ENCODE results near the gene TBC1D1. TPM values are rescaled to one million over a fixed set of nuclear protein-coding genes. Genes with fewer than 3 reads are reported as not detected.

Gene TBC1D1
- total and polyA plus RNA-seq, 12 donors: 85.4 to 153 (median 106) TPM

DNA sequence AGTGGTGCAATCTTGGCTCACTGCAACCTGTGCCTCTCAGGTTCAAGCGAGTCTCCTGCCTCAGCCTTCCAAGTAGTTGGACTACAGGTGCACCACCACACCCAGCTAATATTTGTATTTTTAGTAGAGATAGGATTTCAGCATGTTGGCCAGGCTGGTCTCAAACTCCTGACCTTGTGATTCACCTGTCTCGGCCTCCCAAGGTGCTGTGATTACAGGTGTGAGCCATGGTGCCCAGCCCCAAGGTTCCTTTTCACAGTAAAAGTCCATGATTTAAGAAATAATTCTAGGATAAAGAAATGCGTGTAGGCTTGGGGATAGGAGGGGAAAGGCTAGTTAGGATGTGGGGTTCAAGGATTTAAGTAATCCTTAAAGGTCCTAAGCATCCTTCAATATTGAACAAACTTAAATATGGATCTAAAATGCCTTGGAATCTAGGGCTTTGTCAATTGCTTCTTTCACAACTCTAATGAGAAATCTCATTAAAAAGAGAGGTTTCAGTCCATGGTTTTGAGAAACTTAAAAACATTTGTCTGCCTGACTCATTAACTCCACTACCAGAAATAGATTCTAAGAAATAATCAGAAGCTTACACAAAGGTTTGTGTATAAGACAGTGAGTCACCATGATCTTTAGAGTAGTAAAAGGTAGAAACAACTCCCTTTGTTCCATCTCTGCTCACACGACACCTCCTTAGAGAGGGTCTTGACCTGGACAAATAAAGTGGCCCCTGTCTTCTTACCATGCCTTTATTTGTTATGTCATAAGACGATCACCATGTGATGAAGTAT, 272.5 kb downstream of the TBC1D1 start:
- H3K4me1 ChIP-seq: peaks cover 0 to 55% (median 20%) of the 10 kb centered on the region in 9 donors
- H3K9me3 ChIP-seq: peaks cover 0 to 8% (median 0%) of the 10 kb centered on the region in 11 donors
- no peaks in the 10 kb centered on the region for H3K27me3 ChIP-seq
- TF ChIP-seq, protein P1, sequence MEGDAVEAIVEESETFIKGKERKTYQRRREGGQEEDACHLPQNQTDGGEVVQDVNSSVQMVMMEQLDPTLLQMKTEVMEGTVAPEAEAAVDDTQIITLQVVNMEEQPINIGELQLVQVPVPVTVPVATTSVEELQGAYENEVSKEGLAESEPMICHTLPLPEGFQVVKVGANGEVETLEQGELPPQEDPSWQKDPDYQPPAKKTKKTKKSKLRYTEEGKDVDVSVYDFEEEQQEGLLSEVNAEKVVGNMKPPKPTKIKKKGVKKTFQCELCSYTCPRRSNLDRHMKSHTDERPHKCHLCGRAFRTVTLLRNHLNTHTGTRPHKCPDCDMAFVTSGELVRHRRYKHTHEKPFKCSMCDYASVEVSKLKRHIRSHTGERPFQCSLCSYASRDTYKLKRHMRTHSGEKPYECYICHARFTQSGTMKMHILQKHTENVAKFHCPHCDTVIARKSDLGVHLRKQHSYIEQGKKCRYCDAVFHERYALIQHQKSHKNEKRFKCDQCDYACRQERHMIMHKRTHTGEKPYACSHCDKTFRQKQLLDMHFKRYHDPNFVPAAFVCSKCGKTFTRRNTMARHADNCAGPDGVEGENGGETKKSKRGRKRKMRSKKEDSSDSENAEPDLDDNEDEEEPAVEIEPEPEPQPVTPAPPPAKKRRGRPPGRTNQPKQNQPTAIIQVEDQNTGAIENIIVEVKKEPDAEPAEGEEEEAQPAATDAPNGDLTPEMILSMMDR (IDR thresholded peaks at IDR 0.05): no peak
- H3K27ac ChIP-seq: no peak overlapping the region
- 95 to 96% methylated on average over 5 of the region's 5 CpGs for WGBS, 2 donors
- no peak overlapping the region for H3K4me3 ChIP-seq
- intact Hi-C loops (cut with DNase I): no loop called here
- no peaks in the 10 kb centered on the region for H3K36me3 ChIP-seq
- DNase-seq: no peak
- no peak for ATAC-seq

GRCh38 chr4:38164346-38164745, 273.5 kb downstream of the TBC1D1 start:
- ATAC-seq: no peak
- intact Hi-C loops (cut with DNase I): no loop called here
- Histone ChIP-seq H3K9me3 (peaks cover 0 to 8% (median 0%) of the 10 kb centered on the region in 11 donors), H3K4me1 (peaks cover 0 to 55% (median 20%) of the 10 kb centered on the region in 9 donors), H3K4me3 (no peak overlapping the region), H3K36me3 (no peaks in the 10 kb centered on the region), H3K27me3 (no peaks in the 10 kb centered on the region), H3K27ac (no peak overlapping the region)
- 84 to 88% methylated on average over 3 of the region's 3 CpGs for WGBS, 2 donors
- no peak for DNase-seq
- TF ChIP-seq, protein P1 (IDR thresholded peaks at IDR 0.05): no peak

DNA sequence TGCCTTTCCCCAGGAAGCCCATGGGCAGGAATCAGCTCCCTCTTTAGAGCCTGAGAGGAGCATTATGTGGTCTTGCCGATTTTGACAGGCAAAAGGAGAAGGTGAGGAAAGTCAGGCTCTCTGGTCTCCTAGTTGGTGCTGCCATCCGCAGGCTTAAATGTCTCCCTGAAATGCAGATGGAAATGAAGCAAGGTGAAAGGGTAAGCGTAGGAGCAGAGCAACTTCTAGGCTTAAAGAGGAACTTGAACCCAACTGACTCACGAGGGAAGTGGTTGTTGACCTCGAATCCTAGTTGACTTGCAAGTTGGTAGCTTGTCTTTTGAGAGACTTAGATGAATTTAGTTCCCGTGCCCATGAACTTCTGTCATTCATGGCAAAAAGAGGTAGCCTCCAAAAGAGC, 275.2 kb downstream of the TBC1D1 start:
- peaks cover 0 to 47% (median 16%) of the 10 kb centered on the region in 9 donors for H3K4me1 ChIP-seq
- TF ChIP-seq, protein P1 (IDR thresholded peaks at IDR 0.05): no peak
- H3K27me3 ChIP-seq: no peaks in the 10 kb centered on the region
- peaks cover 0 to 8% (median 0%) of the 10 kb centered on the region in 11 donors for H3K9me3 ChIP-seq
- ATAC-seq (peak in 1 of 8 donors; percentile 31), DNase-seq (no peak)
- no peaks in the 10 kb centered on the region for H3K36me3 ChIP-seq
- peak overlapping the region in 2 of 10 donors; percentile 8 to 64 for H3K27ac ChIP-seq
- WGBS, 2 donors: 68 to 70% methylated on average over 6 of the region's 6 CpGs
- intact Hi-C loops (cut with DNase I): loop anchor here in 1 of 10 donors (5.0 kb wide), 1 partner anchor 84 kb away; no protein-coding TSS in a partner anchor
- no peak overlapping the region for H3K4me3 ChIP-seq

- TF ChIP-seq, protein P1 (IDR thresholded peaks at IDR 0.05): no peak
These were observed 275.9 kb downstream of the TBC1D1 start for GRCh38 chr4:38166768-38167167.

More at GRCh38 chr4:38166768-38167167, 275.9 kb downstream of the TBC1D1 start:
- WGBS, 2 donors: 56 to 64% methylated on average over 3 of the region's 3 CpGs
- no peaks in the 10 kb centered on the region for H3K27me3 ChIP-seq
- H3K4me1 ChIP-seq: peaks cover 0 to 42% (median 9%) of the 10 kb centered on the region in 9 donors
- H3K27ac ChIP-seq: peak overlapping the region in 3 of 10 donors; percentile 4 to 63 (median 8)
- peaks cover 0 to 8% (median 0%) of the 10 kb centered on the region in 11 donors for H3K9me3 ChIP-seq
- ATAC-seq: no peak
- H3K36me3 ChIP-seq: no peaks in the 10 kb centered on the region
- no peak overlapping the region for H3K4me3 ChIP-seq
- intact Hi-C loops (cut with DNase I): loop anchor here in 1 of 10 donors (5.0 kb wide), 1 partner anchor 84 kb away; no protein-coding TSS in a partner anchor
- no peak for DNase-seq
